Liver (tissue), 9 donors: ENCODE measurements around the gene ETS2. TPM values are rescaled to one million over a fixed set of nuclear protein-coding genes. Genes with fewer than 3 reads are reported as not detected.

Experiments used
- DNase-seq: peaks from one replicate; pipeline ENCODE4 v3.0.0-alpha.2; 2017; ENCODE audit warnings: low spot score
- H3K27ac ChIP-seq, 2 donors: one replicate each; pipeline ENCODE4 v1.7.0; 2013; ENCODE audit warnings: inconsistent platforms in 2 of 2, low read length in 2 of 2, control low read depth in 1 of 2, low read depth in 1 of 2, mild to moderate bottlenecking in 1 of 2
- H3K27me3 ChIP-seq, 4 donors: one replicate each; pipeline versions ENCODE4 v1.6.1 to v1.7.0; 2013; ENCODE audit warnings: low read length in 3 of 4, inconsistent platforms in 1 of 4, mild to moderate bottlenecking in 1 of 4, moderate library complexity in 1 of 4; ENCODE audit not compliant: control insufficient read depth in 4 of 4, insufficient read depth in 4 of 4
- H3K36me3 ChIP-seq, 4 donors: one replicate each; pipeline versions ENCODE4 v1.6.1 to v1.7.0; 2013; ENCODE audit warnings: low read length in 3 of 4, mild to moderate bottlenecking in 3 of 4, low read depth in 1 of 4, moderate library complexity in 1 of 4; ENCODE audit not compliant: control insufficient read depth in 4 of 4, insufficient read depth in 3 of 4
- H3K4me1 ChIP-seq, 4 donors: one replicate each; pipeline versions ENCODE4 v1.6.1 to v1.7.0; 2013; ENCODE audit warnings: low read length in 3 of 4, mild to moderate bottlenecking in 3 of 4, moderate library complexity in 1 of 4; ENCODE audit not compliant: control insufficient read depth in 4 of 4, insufficient read depth in 4 of 4
- H3K4me3 ChIP-seq, 3 donors: one replicate each; pipeline versions ENCODE4 v1.6.1 to v1.7.0; 2013; ENCODE audit warnings: low read length in 3 of 3, control low read depth in 1 of 3, low read depth in 1 of 3, mild to moderate bottlenecking in 1 of 3
- H3K9ac ChIP-seq, 2 donors: one replicate each; pipeline ENCODE4 v1.7.0; 2013; ENCODE audit warnings: low read length in 2 of 2, mild to moderate bottlenecking in 2 of 2, moderate library complexity in 2 of 2, control low read depth in 1 of 2, low read depth in 1 of 2
- H3K9me3 ChIP-seq, 4 donors: one replicate each; pipeline versions ENCODE4 v1.6.1 to v1.7.0; 2013; ENCODE audit warnings: low read length in 3 of 4; ENCODE audit not compliant: control insufficient read depth in 4 of 4
- CTCF ChIP-seq: fragments of 150-350 bp; IDR thresholded peaks from 2 replicates; pipeline ENCODE4 v1.5.1; 2017; ENCODE audit warnings: improper control_type of control experiment, low read depth, low read length; ENCODE audit not compliant: missing input control
- EGR1 ChIP-seq, 2 donors: IDR thresholded peaks; 2 replicates each; pipeline ENCODE4 v1.6.1; 2016 to 2018; ENCODE audit warnings: antibody characterized with exemption in 2 of 2, low read depth in 2 of 2
- FOXA1 ChIP-seq: IDR thresholded peaks from 2 replicates; pipeline ENCODE4 v1.6.1; 2016; ENCODE audit warnings: antibody characterized with exemption
- GABPA ChIP-seq, 2 donors: IDR thresholded peaks in 1 of 2; conservative IDR thresholded peaks in 1 of 2; 2 replicates each; pipeline ENCODE4 v1.6.1; 2016; ENCODE audit warnings: antibody characterized with exemption in 2 of 2, mild to moderate bottlenecking in 1 of 2, moderate library complexity in 1 of 2
- HNF4A ChIP-seq, 2 donors: conservative IDR thresholded peaks; 2 replicates each; pipeline ENCODE4 v1.6.1; 2016; ENCODE audit warnings: antibody characterized with exemption in 2 of 2, mild to moderate bottlenecking in 2 of 2
- HNF4G ChIP-seq: IDR thresholded peaks from 2 replicates; pipeline ENCODE4 v1.6.1; 2016; ENCODE audit warnings: antibody characterized with exemption
- JUND ChIP-seq, 2 donors: IDR thresholded peaks; 2 replicates each; pipeline ENCODE4 v1.6.1; 2016; ENCODE audit warnings: antibody characterized with exemption in 2 of 2
- MAX ChIP-seq: IDR thresholded peaks from 2 replicates; pipeline ENCODE4 v1.6.1; 2016; ENCODE audit warnings: antibody characterized with exemption
- NR2F2 ChIP-seq: IDR thresholded peaks from 2 replicates; pipeline ENCODE4 v1.6.1; 2016; ENCODE audit warnings: antibody characterized with exemption
- RAD21 ChIP-seq, 2 donors: IDR thresholded peaks; 2 replicates each; pipeline ENCODE4 v1.6.1; 2016; ENCODE audit warnings: antibody characterized with exemption in 2 of 2, mild to moderate bottlenecking in 2 of 2
- REST ChIP-seq: IDR thresholded peaks from 2 replicates; pipeline ENCODE4 v1.6.1; 2016; ENCODE audit warnings: antibody characterized with exemption, mild to moderate bottlenecking
- RXRA ChIP-seq, 2 donors: IDR thresholded peaks; 2 replicates each; pipeline ENCODE4 v1.6.1; 2017 to 2018; ENCODE audit warnings: antibody characterized with exemption in 2 of 2, mild to moderate bottlenecking in 1 of 2
- SP1 ChIP-seq: IDR thresholded peaks from 2 replicates; pipeline ENCODE4 v1.6.1; 2018; ENCODE audit warnings: antibody characterized with exemption, mild to moderate bottlenecking
- TAF1 ChIP-seq: conservative IDR thresholded peaks from 2 replicates; pipeline ENCODE4 v1.6.1; 2016; ENCODE audit warnings: antibody characterized with exemption, mild to moderate bottlenecking
- YY1 ChIP-seq: IDR thresholded peaks from 2 replicates; pipeline ENCODE4 v1.6.1; 2016; ENCODE audit warnings: antibody characterized with exemption, mild to moderate bottlenecking
- ZBTB33 ChIP-seq: IDR thresholded peaks from 2 replicates; pipeline ENCODE4 v1.6.1; 2016; ENCODE audit warnings: antibody characterized with exemption
- WGBS: extraction: QIAGEN DNeasy Blood & Tissue Kit; methylation state at CpG from one replicate; pipeline ENCODE4 v1.1.7; 2013; 5-methylcytosine and 5-hydroxymethylcytosine counted together
- polyA plus RNA-seq, 2 donors: library from polyadenylated mRNA; stranded (reverse) in 1 of 2; unstranded in 1 of 2; fragments of 200-250 nt in 1 of 2; fragments of >200 nt in 1 of 2; fragmentation: Nextera tagmentation in 1 of 2; extraction: Ambion mirVana in 1 of 2; gene quantifications; one replicate each; pipeline versions ENCODE4 v1.2.1 to v1.2.3, GENCODE V29; 2013 to 2015
- total RNA-seq, 2 donors: library from RNA; depleted of rRNA; stranded (reverse); fragments of >200 nt; gene quantifications; one replicate each; pipeline ENCODE4 v1.2.3, GENCODE V29; 2014
- donor health status: healthy.
- donor health status: healthy.
- donor health status: healthy.
- donor health status: healthy.
- donor health status: healthy.

The ETS2 gene
- total and polyA plus RNA-seq, 4 donors, result 20.2 to 90.7 (median 41.8) TPM

GRCh38 chr21:38864964-38865363 lies 59.2 kb downstream of the ETS2 start:
- no peak for DNase-seq
- Histone ChIP-seq H3K4me1 (no peaks in the 10 kb centered on the region), H3K27me3 (no peaks in the 10 kb centered on the region), H3K36me3 (no peaks in the 10 kb centered on the region), H3K9ac (no peak overlapping the region), H3K27ac (no peak overlapping the region), H3K9me3 (no peaks in the 10 kb centered on the region), H3K4me3 (no peak overlapping the region)
- whole genome bisulfite sequencing, result 64% methylated on average over 3 of the region's 3 CpGs
- TF ChIP-seq ZBTB33, result no peak
- TF ChIP-seq YY1, result no peak
- TF ChIP-seq NR2F2, result no peak
- no peak for TF ChIP-seq FOXA1
- no peak for TF ChIP-seq TAF1
- no peak for TF ChIP-seq CTCF
- no peak for TF ChIP-seq EGR1 (IDR thresholded peaks at IDR 0.05; ENCODE audit: low read depth in 2 of 2)
- no peak for TF ChIP-seq SP1
- TF ChIP-seq MAX, result no peak
- no peak for TF ChIP-seq GABPA (IDR thresholded peaks at IDR 0.05 in 1 of 2, conservative IDR thresholded peaks at IDR 0.05 in 1 of 2)
- TF ChIP-seq RAD21 (IDR thresholded peaks at IDR 0.05), result no peak
- no peak for TF ChIP-seq JUND (IDR thresholded peaks at IDR 0.05)
- TF ChIP-seq HNF4A (conservative IDR thresholded peaks at IDR 0.05), result no peak
- TF ChIP-seq REST, result no peak
- no peak for TF ChIP-seq RXRA (IDR thresholded peaks at IDR 0.05)
- no peak for TF ChIP-seq HNF4G

GRCh38 chr21:38869196-38869595 lies 63.5 kb downstream of the ETS2 start:
- no peaks in the 10 kb centered on the region for H3K4me1 ChIP-seq
- no peaks in the 10 kb centered on the region for H3K27me3 ChIP-seq
- H3K9me3 ChIP-seq, result no peaks in the 10 kb centered on the region
- H3K27ac ChIP-seq, result no peak overlapping the region
- no peak overlapping the region for H3K9ac ChIP-seq
- DNase-seq, result no peak
- no peaks in the 10 kb centered on the region for H3K36me3 ChIP-seq
- no peak for TF ChIP-seq RAD21 (IDR thresholded peaks at IDR 0.05)
- H3K4me3 ChIP-seq, result no peak overlapping the region
- WGBS, result 92% methylated on average over 3 of the region's 3 CpGs
